Body of pancreas (tissue), 4 donors: ENCODE results near the gene SLC16A6.

Source experiments
- CTCF ChIP-seq, 7 experiments: fragments of 450-650 bp in 4 of 7; fragments of 200-600 bp in 3 of 7; sonication (generic) in 3 of 7; IDR thresholded peaks; one replicate each; pipeline ENCODE4 v1.5.1; 2016 to 2019; ENCODE audit warnings: antibody characterized with exemption in 7 of 7
- POLR2A ChIP-seq, 3 donors: fragments of 450-650 bp; IDR thresholded peaks; one replicate each; pipeline ENCODE4 v1.6.1; 2016; ENCODE audit warnings: antibody characterized with exemption in 3 of 3, mild to moderate bottlenecking in 2 of 3

GRCh38 chr17:68257934-68258333 lies 33.0 kb downstream of the SLC16A6 start:
- TF ChIP-seq CTCF (IDR thresholded peaks at IDR 0.05) (no peak), POLR2A (IDR thresholded peaks at IDR 0.05) (no peak)
